ENCODE data around the gene NELL1.

The NELL1 gene

GRCh38 chr11:21602699-21603098 is 933.3 kb downstream of the NELL1 start:
- H3K4me1 ChIP-seq (ENCODE audit: insufficient read depth, low read length, poor library complexity, severe bottlenecking), result no peaks in the 10 kb centered on the region

GRCh38 chr11:21603886-21604285 is 934.5 kb downstream of the NELL1 start:
- no peaks in the 10 kb centered on the region for H3K4me1 ChIP-seq (ENCODE audit: insufficient read depth, low read length, poor library complexity, severe bottlenecking)
- H3K4me2 ChIP-seq (ENCODE audit: low read depth, low read length, poor library complexity, severe bottlenecking), result no peak overlapping the region
- no peak overlapping the region for H3K9ac ChIP-seq (ENCODE audit: low read depth, low read length, poor library complexity, severe bottlenecking)
- no peaks in the 10 kb centered on the region for H3K9me3 ChIP-seq (ENCODE audit: insufficient read depth, low read depth, low read length)
- H3K9me2 ChIP-seq (replicated peaks; ENCODE audit: low read depth, low read length), result no peaks in the 10 kb centered on the region
- H3F3A ChIP-seq (ENCODE audit: low read depth), result no peaks in the 10 kb centered on the region
- H2AFZ ChIP-seq (ENCODE audit: low read length), result no peak overlapping the region
- H3K36me3 ChIP-seq (ENCODE audit: insufficient read depth, low read length), result no peaks in the 10 kb centered on the region
- no peak overlapping the region for H3K4me3 ChIP-seq (ENCODE audit: low read length, poor library complexity, severe bottlenecking)
- no peaks in the 10 kb centered on the region for H3K27me3 ChIP-seq (ENCODE audit: insufficient read depth, low read length, poor library complexity, severe bottlenecking)
- no peaks in the 10 kb centered on the region for H4K20me1 ChIP-seq (ENCODE audit: insufficient read depth, low read length, poor library complexity, severe bottlenecking)
- H3K79me2 ChIP-seq (ENCODE audit: insufficient read depth, low read length), result no peaks in the 10 kb centered on the region
- no peak for TF ChIP-seq EZH2phosphoT487 (IDR thresholded peaks at IDR 0.05; ENCODE audit: borderline replicate concordance)

More at GRCh38 chr11:21602699-21603098, 933.3 kb downstream of the NELL1 start:
- H4K20me1 ChIP-seq (ENCODE audit: insufficient read depth, low read length, poor library complexity, severe bottlenecking), result no peaks in the 10 kb centered on the region
- H3K4me2 ChIP-seq (ENCODE audit: low read depth, low read length, poor library complexity, severe bottlenecking), result no peak overlapping the region
- H3K79me2 ChIP-seq (ENCODE audit: insufficient read depth, low read length), result no peaks in the 10 kb centered on the region
- H3K4me3 ChIP-seq (ENCODE audit: low read length, poor library complexity, severe bottlenecking), result no peak overlapping the region
- no peaks in the 10 kb centered on the region for H3K9me3 ChIP-seq (ENCODE audit: insufficient read depth, low read depth, low read length)
- no peaks in the 10 kb centered on the region for H3K27me3 ChIP-seq (ENCODE audit: insufficient read depth, low read length, poor library complexity, severe bottlenecking)
- H3K36me3 ChIP-seq (ENCODE audit: insufficient read depth, low read length), result no peaks in the 10 kb centered on the region
- H2AFZ ChIP-seq (ENCODE audit: low read length), result no peak overlapping the region
- H3K9ac ChIP-seq (ENCODE audit: low read depth, low read length, poor library complexity, severe bottlenecking), result no peak overlapping the region
- no peaks in the 10 kb centered on the region for H3F3A ChIP-seq (ENCODE audit: low read depth)
- H3K9me2 ChIP-seq (replicated peaks; ENCODE audit: low read depth, low read length), result no peaks in the 10 kb centered on the region
- TF ChIP-seq, protein P1, sequence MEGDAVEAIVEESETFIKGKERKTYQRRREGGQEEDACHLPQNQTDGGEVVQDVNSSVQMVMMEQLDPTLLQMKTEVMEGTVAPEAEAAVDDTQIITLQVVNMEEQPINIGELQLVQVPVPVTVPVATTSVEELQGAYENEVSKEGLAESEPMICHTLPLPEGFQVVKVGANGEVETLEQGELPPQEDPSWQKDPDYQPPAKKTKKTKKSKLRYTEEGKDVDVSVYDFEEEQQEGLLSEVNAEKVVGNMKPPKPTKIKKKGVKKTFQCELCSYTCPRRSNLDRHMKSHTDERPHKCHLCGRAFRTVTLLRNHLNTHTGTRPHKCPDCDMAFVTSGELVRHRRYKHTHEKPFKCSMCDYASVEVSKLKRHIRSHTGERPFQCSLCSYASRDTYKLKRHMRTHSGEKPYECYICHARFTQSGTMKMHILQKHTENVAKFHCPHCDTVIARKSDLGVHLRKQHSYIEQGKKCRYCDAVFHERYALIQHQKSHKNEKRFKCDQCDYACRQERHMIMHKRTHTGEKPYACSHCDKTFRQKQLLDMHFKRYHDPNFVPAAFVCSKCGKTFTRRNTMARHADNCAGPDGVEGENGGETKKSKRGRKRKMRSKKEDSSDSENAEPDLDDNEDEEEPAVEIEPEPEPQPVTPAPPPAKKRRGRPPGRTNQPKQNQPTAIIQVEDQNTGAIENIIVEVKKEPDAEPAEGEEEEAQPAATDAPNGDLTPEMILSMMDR (conservative IDR thresholded peaks at IDR 0.05; ENCODE audit: low read length), result no peak
- no peak for TF ChIP-seq EZH2phosphoT487 (IDR thresholded peaks at IDR 0.05; ENCODE audit: borderline replicate concordance)

GRCh38 chr11:21604564-21604963 is 935.2 kb downstream of the NELL1 start:
- Histone ChIP-seq H3K79me2 (ENCODE audit: insufficient read depth, low read length) (no peaks in the 10 kb centered on the region), H3K9me3 (ENCODE audit: insufficient read depth, low read depth, low read length) (no peaks in the 10 kb centered on the region), H4K20me1 (ENCODE audit: insufficient read depth, low read length, poor library complexity, severe bottlenecking) (no peaks in the 10 kb centered on the region), H3K9ac (ENCODE audit: low read depth, low read length, poor library complexity, severe bottlenecking) (no peak overlapping the region), H3K9me2 (replicated peaks; ENCODE audit: low read depth, low read length) (no peaks in the 10 kb centered on the region), H3F3A (ENCODE audit: low read depth) (no peaks in the 10 kb centered on the region), H3K4me3 (ENCODE audit: low read length, poor library complexity, severe bottlenecking) (no peak overlapping the region), H3K4me1 (ENCODE audit: insufficient read depth, low read length, poor library complexity, severe bottlenecking) (no peaks in the 10 kb centered on the region), H3K27me3 (ENCODE audit: insufficient read depth, low read length, poor library complexity, severe bottlenecking) (no peaks in the 10 kb centered on the region), H3K4me2 (ENCODE audit: low read depth, low read length, poor library complexity, severe bottlenecking) (no peak overlapping the region), H3K36me3 (ENCODE audit: insufficient read depth, low read length) (no peaks in the 10 kb centered on the region), H2AFZ (ENCODE audit: low read length) (no peak overlapping the region)
- TF ChIP-seq, protein P1 (conservative IDR thresholded peaks at IDR 0.05; ENCODE audit: low read length), result no peak
- TF ChIP-seq EZH2phosphoT487 (IDR thresholded peaks at IDR 0.05; ENCODE audit: borderline replicate concordance), result no peak

- no peaks in the 10 kb centered on the region for H3K4me1 ChIP-seq (ENCODE audit: insufficient read depth, low read length, poor library complexity, severe bottlenecking)
- H3K9me3 ChIP-seq (ENCODE audit: insufficient read depth, low read depth, low read length), result no peaks in the 10 kb centered on the region
- no peaks in the 10 kb centered on the region for H3K27me3 ChIP-seq (ENCODE audit: insufficient read depth, low read length, poor library complexity, severe bottlenecking)
- no peak overlapping the region for H3K9ac ChIP-seq (ENCODE audit: low read depth, low read length, poor library complexity, severe bottlenecking)
- H3K4me2 ChIP-seq (ENCODE audit: low read depth, low read length, poor library complexity, severe bottlenecking), result no peak overlapping the region
- TF ChIP-seq EZH2phosphoT487 (IDR thresholded peaks at IDR 0.05; ENCODE audit: borderline replicate concordance), result no peak
- TF ChIP-seq, protein P1 (conservative IDR thresholded peaks at IDR 0.05; ENCODE audit: low read length), result no peak
- H3K79me2 ChIP-seq (ENCODE audit: insufficient read depth, low read length), result no peaks in the 10 kb centered on the region
- H3K9me2 ChIP-seq (replicated peaks; ENCODE audit: low read depth, low read length), result no peaks in the 10 kb centered on the region
- H3K4me3 ChIP-seq (ENCODE audit: low read length, poor library complexity, severe bottlenecking), result no peak overlapping the region
- H2AFZ ChIP-seq (ENCODE audit: low read length), result no peak overlapping the region
- no peaks in the 10 kb centered on the region for H3K36me3 ChIP-seq (ENCODE audit: insufficient read depth, low read length)
- H3F3A ChIP-seq (ENCODE audit: low read depth), result no peaks in the 10 kb centered on the region
- no peaks in the 10 kb centered on the region for H4K20me1 ChIP-seq (ENCODE audit: insufficient read depth, low read length, poor library complexity, severe bottlenecking)
Observed at GRCh38 chr11:21612326-21612725, 942.9 kb downstream of the NELL1 start.
